HCT116 (cell line): ENCODE results near the gene NEDD4L. TPM values are rescaled to one million over a fixed set of nuclear protein-coding genes. Genes with fewer than 3 reads are reported as not detected.

Experiments
- ATAC-seq: fragments of 200-7000 bp; cut with Tn5 transposase; 2 replicates; pipeline ENCODE4 v1.9.1; 2020; ENCODE audit warnings: mild to moderate bottlenecking, moderate library complexity
- BruUV-seq: library from RNA; stranded (reverse); fragments of 400-500 nt; replicated peaks from 2 replicates; lab custom pipeline; 2021; lab: Mats Ljungman, UMichigan
- CTCF ChIA-PET: fragments of 300-600 bp; sonication (Branson Sonifier 250); formaldehyde crosslinking; loops from one replicate; lab custom pipeline; 2021; ENCODE audit warnings: antibody characterized with exemption; lab: Charles Lee
- POLR2A ChIA-PET: fragments of 300-600, 350-600 bp; sonication (Branson Sonifier 250); formaldehyde crosslinking; loops from one replicate; lab custom pipeline; 2021; ENCODE audit warnings: antibody characterized with exemption; lab: Charles Lee
- RAD21 ChIA-PET, 2 experiments: fragments of 300-600 bp; sonication (Branson Sonifier 250); formaldehyde crosslinking; loops; one replicate each; lab custom pipeline; 2023; ENCODE audit warnings: low total read pairs in 2 of 2; ENCODE audit not compliant: uncharacterized antibody in 2 of 2, unreplicated experiment in 2 of 2, low non-redundant PET in 1 of 2; lab: Charles Lee
- DNase-seq: peaks from one replicate; pipeline ENCODE4 v3.0.0-alpha.2; 2010; ENCODE audit warnings: low read depth, low spot score
- H2AFZ ChIP-seq: fragments of 200-600 bp; shearing (Covaris generic), sonication (generic); 2 replicates; pipeline ENCODE4 v1.6.1; 2017; ENCODE audit warnings: low read depth, mixed run types, mixed read lengths, antibody characterized with exemption, low read length; ENCODE audit not compliant: poor library complexity, severe bottlenecking
- H3K27ac ChIP-seq: 2 replicates; pipeline ENCODE4 v1.5.1; 2012; ENCODE audit warnings: low read depth, low read length
- H3K27me3 ChIP-seq: fragments of 200-600 bp; sonication (generic); 2 replicates; pipeline ENCODE4 v1.6.1; 2016; ENCODE audit warnings: mixed run types, low read length, mixed read lengths; ENCODE audit not compliant: insufficient read depth
- H3K36me3 ChIP-seq, 2 experiments: fragments of 200-500 bp in 1 of 2; fragments of 200-600 bp in 1 of 2; sonication (Bioruptor generic) in 1 of 2; sonication (generic) in 1 of 2; 2 replicates each; pipeline versions ENCODE4 v1.5.1 to v1.6.1; 2014 to 2016; ENCODE audit warnings: low read length in 2 of 2, inconsistent platforms in 1 of 2, mixed read lengths in 1 of 2, mixed run types in 1 of 2; ENCODE audit not compliant: insufficient read depth in 2 of 2, control insufficient read depth in 1 of 2
- H3K4me1 ChIP-seq, 2 experiments: fragments of 200-600 bp in 1 of 2; sonication (generic) in 1 of 2; 2 replicates each; pipeline versions ENCODE4 v1.5.1 to v1.6.1; 2012 to 2017; ENCODE audit warnings: low read length in 2 of 2, inconsistent platforms in 1 of 2, mild to moderate bottlenecking in 1 of 2, mixed read lengths in 1 of 2, mixed run types in 1 of 2, moderate library complexity in 1 of 2; ENCODE audit not compliant: insufficient read depth in 2 of 2, control insufficient read depth in 1 of 2
- H3K4me2 ChIP-seq: fragments of 200-600 bp; sonication (generic); 2 replicates; pipeline ENCODE4 v1.6.1; 2017; ENCODE audit warnings: mixed run types, low read length, mixed read lengths
- H3K4me3 ChIP-seq, 2 experiments: fragments of 200-600 bp in 1 of 2; sonication (generic) in 1 of 2; replicated peaks in 1 of 2; 2 replicates each; pipeline ENCODE4 v1.5.1; 2011 to 2016; ENCODE audit warnings: low read length in 2 of 2, control low read depth in 1 of 2, low read depth in 1 of 2, mild to moderate bottlenecking in 1 of 2, mixed read lengths in 1 of 2, mixed run types in 1 of 2
- H3K79me2 ChIP-seq: fragments of 200-600 bp; sonication (generic); 2 replicates; pipeline ENCODE4 v1.6.1; 2017; ENCODE audit warnings: mild to moderate bottlenecking, mixed run types, low read length, moderate library complexity, mixed read lengths; ENCODE audit not compliant: insufficient read depth
- H3K9ac ChIP-seq: fragments of 200-600 bp; sonication (generic); 2 replicates; pipeline ENCODE4 v1.6.1; 2016; ENCODE audit warnings: low read length, mixed read lengths
- H3K9me2 ChIP-seq: fragments of 200-600 bp; sonication (generic), shearing (Covaris generic); 2 replicates; pipeline ENCODE4 v1.6.1; 2017; ENCODE audit warnings: mixed run types, mild to moderate bottlenecking, moderate library complexity; ENCODE audit not compliant: insufficient read depth
- H3K9me3 ChIP-seq, 2 experiments: fragments of 200-500 bp in 1 of 2; fragments of 200-600 bp in 1 of 2; sonication (Bioruptor generic) in 1 of 2; sonication (generic) in 1 of 2; 2 replicates each; pipeline ENCODE4 v1.6.1; 2014 to 2017; ENCODE audit warnings: low read length in 2 of 2, mixed read lengths in 2 of 2, inconsistent platforms in 1 of 2, low read depth in 1 of 2, mild to moderate bottlenecking in 1 of 2, mixed run types in 1 of 2, moderate library complexity in 1 of 2; ENCODE audit not compliant: control insufficient read depth in 1 of 2, insufficient read depth in 1 of 2
- H4K20me1 ChIP-seq: fragments of 200-600 bp; sonication (generic), shearing (Covaris generic); 2 replicates; pipeline ENCODE4 v1.6.1; 2017; ENCODE audit warnings: mixed run types, mild to moderate bottlenecking, moderate library complexity; ENCODE audit not compliant: insufficient read depth
- ATF3 ChIP-seq: IDR thresholded peaks from 2 replicates; pipeline ENCODE4 v1.6.1; 2012
- CBX3 ChIP-seq: IDR thresholded peaks from 2 replicates; pipeline ENCODE4 v1.6.1; 2012; ENCODE audit warnings: low read depth
- CEBPB ChIP-seq: IDR thresholded peaks from 2 replicates; pipeline ENCODE4 v1.6.1; 2012; ENCODE audit warnings: low read depth
- EGR1 ChIP-seq: IDR thresholded peaks from 2 replicates; pipeline ENCODE4 v1.6.1; 2012; ENCODE audit warnings: low read depth
- EZH2 ChIP-seq: fragments of 200-600 bp; sonication (generic); IDR thresholded peaks from 2 replicates; pipeline ENCODE4 v1.6.1; 2017; ENCODE audit warnings: antibody characterized with exemption, mixed run types
- EZH2phosphoT487 ChIP-seq: fragments of 200-600 bp; IDR thresholded peaks from 2 replicates; pipeline ENCODE4 v1.6.1; 2018; ENCODE audit warnings: antibody characterized with exemption, borderline replicate concordance
- FOSL1 ChIP-seq: IDR thresholded peaks from 2 replicates; pipeline ENCODE4 v1.6.1; 2012; ENCODE audit warnings: low read depth
- JUND ChIP-seq: IDR thresholded peaks from 2 replicates; pipeline ENCODE4 v1.6.1; 2012
- MAX ChIP-seq: IDR thresholded peaks from 2 replicates; pipeline ENCODE4 v1.6.1; 2012
- POLR2A ChIP-seq: IDR thresholded peaks from 2 replicates; pipeline ENCODE4 v1.7.0; 2011; ENCODE audit warnings: borderline replicate concordance; ENCODE audit not compliant: insufficient read depth, insufficient read length; ENCODE audit errors: extremely low read depth
- POLR2AphosphoS5 ChIP-seq: IDR thresholded peaks from 2 replicates; pipeline ENCODE4 v1.6.1; 2011; ENCODE audit warnings: mild to moderate bottlenecking, low read depth, low read length, moderate library complexity
- RAD21 ChIP-seq: IDR thresholded peaks from 2 replicates; pipeline ENCODE4 v1.6.1; 2012; ENCODE audit warnings: low read depth, mild to moderate bottlenecking
- REST ChIP-seq: IDR thresholded peaks from 2 replicates; pipeline ENCODE4 v1.6.1; 2012; ENCODE audit warnings: low read depth
- SIN3A ChIP-seq: IDR thresholded peaks from 2 replicates; pipeline ENCODE4 v1.6.1; 2012; ENCODE audit warnings: low read depth
- SP1 ChIP-seq: IDR thresholded peaks from 2 replicates; pipeline ENCODE4 v1.6.1; 2012; ENCODE audit warnings: low read depth
- SRF ChIP-seq: IDR thresholded peaks from 2 replicates; pipeline ENCODE4 v1.6.1; 2012; ENCODE audit warnings: low read depth
- TCF7L2 ChIP-seq: IDR thresholded peaks from 2 replicates; pipeline ENCODE4 v1.7.0; 2011; ENCODE audit warnings: borderline replicate concordance, inconsistent platforms; ENCODE audit not compliant: insufficient read depth, insufficient read length; ENCODE audit errors: extremely low read depth
- YY1 ChIP-seq: IDR thresholded peaks from 2 replicates; pipeline ENCODE4 v1.6.1; 2011; ENCODE audit warnings: low read length, low read depth, moderate library complexity, mild to moderate bottlenecking; ENCODE audit not compliant: insufficient replicate concordance; ENCODE audit errors: extremely low read depth
- ZBTB33 ChIP-seq: IDR thresholded peaks from 2 replicates; pipeline ENCODE4 v1.6.1; 2011; ENCODE audit warnings: mild to moderate bottlenecking, low read length, moderate library complexity; ENCODE audit not compliant: insufficient replicate concordance; ENCODE audit errors: extremely low read depth
- ZFX ChIP-seq: fragments of 450-650 bp; IDR thresholded peaks from 2 replicates; pipeline ENCODE4 v1.6.1; 2017
- intact Hi-C: fragments of 100-400 bp; cut with micrococcal nuclease; formaldehyde crosslinking; loops from 2 replicates; pipeline ENCODE4 v1.10.0; 2022
- total RNA-seq: library from RNA; stranded (reverse); gene quantifications from one replicate; pipeline ENCODE4 v1.2.1, GENCODE V29; 2021; ENCODE audit not compliant: unreplicated experiment

Gene NEDD4L
- total RNA-seq, 1 experiment from 2014 or later = 41.5 TPM

GRCh38 chr18:58102875-58103274 lies 58.8 kb downstream of the NEDD4L start:
- ChIA-PET POLR2A (no interaction called here), RAD21 (no interaction called here), CTCF (no interaction called here)
- no peaks in the 10 kb centered on the region for H3K9me2 ChIP-seq
- H3K9me3 ChIP-seq = no peaks in the 10 kb centered on the region
- no peak overlapping the region for H3K9ac ChIP-seq
- no peaks in the 10 kb centered on the region for H4K20me1 ChIP-seq
- H3K36me3 ChIP-seq = no peaks in the 10 kb centered on the region
- intact Hi-C loops = loop anchor here (5.0 kb wide), 1 partner anchor 46 kb away; no protein-coding TSS in a partner anchor
- H3K79me2 ChIP-seq = no peaks in the 10 kb centered on the region
- H3K27me3 ChIP-seq = no peaks in the 10 kb centered on the region
- BruUV-seq = no TSS peak
- no peak for ATAC-seq
- no peak for TF ChIP-seq ZBTB33
- TF ChIP-seq ZFX = no peak
- no peak for TF ChIP-seq EGR1
- TF ChIP-seq TCF7L2 = no peak
- no peak for TF ChIP-seq SIN3A
- TF ChIP-seq EZH2 = no peak
- TF ChIP-seq CBX3 = no peak
- TF ChIP-seq POLR2A = no peak
- TF ChIP-seq FOSL1 = no peak
- TF ChIP-seq YY1 = no peak
- TF ChIP-seq SRF = no peak
- no peak for TF ChIP-seq EZH2phosphoT487
- no peak for TF ChIP-seq SP1
- TF ChIP-seq REST = no peak
- TF ChIP-seq POLR2AphosphoS5 = no peak
- no peak for TF ChIP-seq ATF3
- no peak for TF ChIP-seq CEBPB
- TF ChIP-seq MAX = no peak
- TF ChIP-seq JUND = no peak
- TF ChIP-seq RAD21 = no peak
- H2AFZ ChIP-seq = no peak overlapping the region
- no peak overlapping the region for H3K27ac ChIP-seq
- H3K4me2 ChIP-seq = no peak overlapping the region
- H3K4me1 ChIP-seq = no peaks in the 10 kb centered on the region
- no peak for DNase-seq
- H3K4me3 ChIP-seq = no peak overlapping the region
